GM12801 (cell line): Measurements from ENCODE around the gene E2F1.

ENCODE experiments used
- CTCF ChIP-seq: IDR thresholded peaks from one replicate; pipeline ENCODE4 v1.5.1; 2011; ENCODE audit warnings: control low read depth; ENCODE audit not compliant: insufficient read length; ENCODE audit errors: extremely low read depth

E2F1 gene

GRCh38 chr20:33669224-33669623 lies 17.0 kb downstream of the E2F1 start:
- no peak for TF ChIP-seq CTCF

- TF ChIP-seq CTCF, result no peak
These were observed 17.6 kb downstream of the E2F1 start for GRCh38 chr20:33668466-33669155.

DNA sequence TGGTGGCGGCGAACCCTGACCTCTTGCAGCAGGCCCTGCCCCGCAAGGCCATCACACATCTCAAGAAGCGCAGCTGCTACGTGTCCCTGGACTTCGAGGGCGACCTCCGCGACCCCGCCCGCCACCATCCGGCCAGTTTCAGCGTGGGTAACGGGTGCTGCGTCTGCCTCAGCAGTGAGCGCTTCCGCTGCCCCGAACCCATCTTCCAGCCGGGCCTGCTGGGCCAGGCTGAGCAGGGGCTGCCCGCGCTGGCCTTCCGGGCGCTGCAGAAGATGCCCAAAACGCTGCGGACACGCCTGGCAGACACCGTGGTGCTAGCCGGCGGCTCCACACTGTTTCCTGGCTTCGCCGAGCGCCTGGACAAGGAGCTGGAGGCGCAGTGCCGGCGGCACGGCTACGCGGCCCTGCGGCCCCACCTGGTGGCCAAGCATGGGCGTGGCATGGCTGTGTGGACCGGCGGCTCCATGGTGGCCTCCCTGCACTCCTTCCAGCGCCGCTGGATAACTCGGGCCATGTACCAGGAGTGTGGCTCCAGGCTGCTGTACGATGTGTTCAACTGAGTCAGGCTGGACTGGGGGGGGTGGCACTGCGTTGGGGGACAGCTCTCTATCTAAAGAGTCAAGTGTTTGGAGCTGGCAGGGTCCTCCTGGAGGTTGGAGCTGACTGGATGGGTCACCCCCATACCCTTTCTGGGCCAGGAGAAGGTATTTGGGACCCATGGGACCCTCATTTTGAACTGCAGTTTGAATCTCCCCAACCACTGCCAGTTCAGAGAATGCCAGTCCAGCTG lies 18.3 kb downstream of the E2F1 start:
- no peak for TF ChIP-seq CTCF

DNA sequence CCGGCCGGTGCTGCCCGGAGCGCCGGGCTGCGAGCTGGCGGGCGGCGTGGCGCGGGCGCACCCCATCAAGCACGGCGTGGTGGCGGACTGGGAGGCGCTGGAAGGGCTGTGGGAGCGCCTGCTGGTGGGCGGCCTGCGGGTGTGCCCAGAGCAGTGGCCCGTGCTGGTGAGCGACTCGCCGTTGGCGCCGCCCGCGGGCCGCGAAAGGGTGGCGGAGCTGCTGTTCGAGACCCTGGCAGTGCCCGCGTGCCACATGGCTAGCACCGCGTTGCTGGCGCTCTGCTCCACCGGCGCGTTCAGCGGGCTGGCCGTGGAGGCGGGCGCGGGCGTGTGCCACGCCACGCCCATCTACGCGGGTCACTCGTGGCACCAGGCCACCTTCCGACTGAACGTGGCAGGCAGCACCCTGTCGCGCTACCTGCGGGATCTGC lies 18.9 kb downstream of the E2F1 start:
- TF ChIP-seq CTCF, result no peak

- TF ChIP-seq CTCF, result no peak
These were observed 19.6 kb downstream of the E2F1 start, which contains the start of gene ACTL10 for GRCh38 chr20:33666293-33667244. ACTL10 (plus strand) TSS chr20:33666943; CDS start chr20:33667498, 555 bp downstream.

DNA sequence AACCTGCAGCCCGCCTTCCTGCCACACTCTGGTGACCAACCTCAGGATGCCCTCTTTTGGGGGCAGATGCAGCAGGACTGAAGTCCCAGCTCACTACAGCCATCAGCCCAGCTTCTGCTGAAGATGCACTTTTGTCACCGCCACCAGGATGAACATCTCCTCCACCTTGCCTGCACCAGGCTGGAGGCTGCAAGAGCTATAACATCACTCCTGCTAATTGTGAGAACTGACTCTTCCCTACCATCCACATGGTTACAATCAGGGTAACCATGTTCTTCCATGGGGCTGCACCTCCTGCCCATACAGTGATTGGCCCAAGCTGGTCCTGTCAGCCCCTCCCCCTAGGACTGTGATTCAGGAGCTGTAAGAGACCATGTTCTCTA lies 21.4 kb downstream of the E2F1 start:
- no peak for TF ChIP-seq CTCF
